Natural killer cell (primary cell): ENCODE measurements around the gene CCDC154. TPM values are rescaled to one million over a fixed set of nuclear protein-coding genes. Genes with fewer than 3 reads are reported as not detected.

ENCODE experiments used
- ATAC-seq, 3 donors: fragments of 150-1000 bp in 2 of 3; fragments of 200-7000 bp in 1 of 3; cut with Tn5 transposase; 1 replicate in 1 of 3; 2 replicates in 2 of 3; pipeline ENCODE4 v1.10.0; 2021; ENCODE audit warnings: mild to moderate bottlenecking in 2 of 3, moderate library complexity in 2 of 3
- DNase-seq, 2 donors: peaks; one replicate each; pipeline versions ENCODE4 v3.0.0 to v3.0.0-alpha.2; 2013 to 2021; ENCODE audit warnings: mixed read lengths in 1 of 2
- H3K27ac ChIP-seq: one replicate; pipeline ENCODE4 v1.5.1; 2013; ENCODE audit warnings: mild to moderate bottlenecking, low read length
- H3K27me3 ChIP-seq: one replicate; pipeline ENCODE4 v1.6.1; 2013; ENCODE audit warnings: low read length; ENCODE audit not compliant: control insufficient read depth, insufficient read depth
- H3K36me3 ChIP-seq: one replicate; pipeline ENCODE4 v1.6.1; 2013; ENCODE audit warnings: low read length; ENCODE audit not compliant: control insufficient read depth, insufficient read depth
- H3K4me1 ChIP-seq: one replicate; pipeline ENCODE4 v1.6.1; 2013; ENCODE audit warnings: low read length; ENCODE audit not compliant: control insufficient read depth, insufficient read depth
- H3K4me3 ChIP-seq: one replicate; pipeline ENCODE4 v1.5.1; 2013; ENCODE audit warnings: low read length
- H3K9me3 ChIP-seq: one replicate; pipeline ENCODE4 v1.6.1; 2013; ENCODE audit warnings: low read length; ENCODE audit not compliant: control insufficient read depth, insufficient read depth
- H3K27ac Mint-ChIP-seq, 2 donors: one replicate each; pipeline ENCODE4 v1.8.0; 2022; ENCODE audit warnings: mild to moderate bottlenecking in 2 of 2, mixed read lengths in 2 of 2, moderate library complexity in 1 of 2
- H3K27me3 Mint-ChIP-seq, 2 donors: one replicate each; pipeline ENCODE4 v1.8.0; 2022; ENCODE audit warnings: low read depth in 2 of 2, mixed read lengths in 2 of 2
- H3K36me3 Mint-ChIP-seq: one replicate; pipeline ENCODE4 v1.8.0; 2022; ENCODE audit warnings: mixed read lengths
- H3K4me1 Mint-ChIP-seq, 2 donors: one replicate each; pipeline ENCODE4 v1.8.0; 2022; ENCODE audit warnings: mixed read lengths in 2 of 2
- H3K4me3 Mint-ChIP-seq: one replicate; pipeline ENCODE4 v1.8.0; 2022; ENCODE audit warnings: mild to moderate bottlenecking, moderate library complexity, mixed read lengths
- H3K9me3 Mint-ChIP-seq, 2 donors: one replicate each; pipeline ENCODE4 v1.8.0; 2022; ENCODE audit warnings: mixed read lengths in 2 of 2
- CTCF ChIP-seq: fragments of 200-600 bp; IDR thresholded peaks from one replicate; pipeline ENCODE4 v1.8.0; 2022; ENCODE audit warnings: antibody characterized with exemption
- WGBS: methylation state at CpG from one replicate; pipeline ENCODE4 v1.1.7; 2013; ENCODE audit warnings: missing lambda C conversion rate; ENCODE audit not compliant: insufficient coverage; 5-methylcytosine and 5-hydroxymethylcytosine counted together
- intact Hi-C: fragments of 100-400 bp; cut with micrococcal nuclease; formaldehyde crosslinking; loops from one replicate; pipeline ENCODE4 v1.14.2; 2022
- total RNA-seq, 4 donors: library from RNA; stranded (reverse); fragments of 120-200 nt in 1 of 4; gene quantifications; one replicate each; pipeline versions ENCODE4 v1.2.3 to v1.2.4, GENCODE V29; 2013 to 2022

CCDC154 gene
- total RNA-seq, 3 donors from 2014 or later (not counting 1 experiment from before 2014, with no cell fraction given), result 0.88 to 1.8 (median 1.6) TPM

GRCh38 chr16:1456951-1457350 lies 12.6 kb upstream of the CCDC154 start:
- Histone ChIP-seq H3K9me3 (no peaks in the 10 kb centered on the region), H3K4me3 (no peak overlapping the region), H3K36me3 (peaks cover 55% of the 10 kb centered on the region), H3K27ac (no peak overlapping the region), H3K4me1 (peaks cover 11% of the 10 kb centered on the region), H3K27me3 (no peaks in the 10 kb centered on the region)
- ATAC-seq (no peak), DNase-seq (no peak)
- Mint-ChIP-seq H3K27ac (no peak overlapping the region), H3K27me3 (no peaks in the 10 kb centered on the region), H3K9me3 (no peaks in the 10 kb centered on the region), H3K4me1 (no peaks in the 10 kb centered on the region), H3K4me3 (no peak overlapping the region), H3K36me3 (no peaks in the 10 kb centered on the region)
- TF ChIP-seq CTCF, result no peak
- intact Hi-C loops, result no loop called here
- 96% methylated on average over 16 of the region's 16 CpGs for WGBS

GRCh38 chr16:1455190-1456171 lies 11.1 kb upstream of the CCDC154 start:
- Histone ChIP-seq H3K27ac (no peak overlapping the region), H3K27me3 (no peaks in the 10 kb centered on the region), H3K4me1 (peaks cover 11% of the 10 kb centered on the region), H3K4me3 (no peak overlapping the region), H3K36me3 (peaks cover 48% of the 10 kb centered on the region), H3K9me3 (no peaks in the 10 kb centered on the region)
- H3K4me3 Mint-ChIP-seq, result no peak overlapping the region
- DNase-seq, result no peak
- no peaks in the 10 kb centered on the region for H3K9me3 Mint-ChIP-seq
- H3K27me3 Mint-ChIP-seq, result no peaks in the 10 kb centered on the region
- no peaks in the 10 kb centered on the region for H3K36me3 Mint-ChIP-seq
- intact Hi-C loops, result no loop called here
- WGBS, result 95% methylated on average over 40 of the region's 41 CpGs
- TF ChIP-seq CTCF, result no peak
- no peak overlapping the region for H3K27ac Mint-ChIP-seq
- peaks cover 0 to 1% of the 10 kb centered on the region in 2 donors for H3K4me1 Mint-ChIP-seq
- ATAC-seq, result no peak

GRCh38 chr16:1454561-1454960 lies 10.2 kb upstream of the CCDC154 start:
- Mint-ChIP-seq H3K4me1 (peaks cover 0 to 10% of the 10 kb centered on the region in 2 donors), H3K4me3 (no peak overlapping the region), H3K27ac (no peak overlapping the region), H3K27me3 (no peaks in the 10 kb centered on the region), H3K36me3 (no peaks in the 10 kb centered on the region), H3K9me3 (no peaks in the 10 kb centered on the region)
- Histone ChIP-seq H3K9me3 (no peaks in the 10 kb centered on the region), H3K36me3 (peaks cover 48% of the 10 kb centered on the region), H3K4me3 (no peak overlapping the region), H3K27ac (no peak overlapping the region), H3K4me1 (peaks cover 9% of the 10 kb centered on the region), H3K27me3 (no peaks in the 10 kb centered on the region)
- DNase-seq (no peak), ATAC-seq (no peak)
- TF ChIP-seq CTCF, result no peak
- intact Hi-C loops, result no loop called here
- 90% methylated on average over 17 of the region's 17 CpGs for WGBS
